Measurements from ENCODE around the gene ZBTB11. TPM values are rescaled to one million over a fixed set of nuclear protein-coding genes. Genes with fewer than 3 reads are reported as not detected.

ZBTB11 gene
- total RNA-seq, 1 experiment from 2014 or later, result 14.8 TPM

DNA sequence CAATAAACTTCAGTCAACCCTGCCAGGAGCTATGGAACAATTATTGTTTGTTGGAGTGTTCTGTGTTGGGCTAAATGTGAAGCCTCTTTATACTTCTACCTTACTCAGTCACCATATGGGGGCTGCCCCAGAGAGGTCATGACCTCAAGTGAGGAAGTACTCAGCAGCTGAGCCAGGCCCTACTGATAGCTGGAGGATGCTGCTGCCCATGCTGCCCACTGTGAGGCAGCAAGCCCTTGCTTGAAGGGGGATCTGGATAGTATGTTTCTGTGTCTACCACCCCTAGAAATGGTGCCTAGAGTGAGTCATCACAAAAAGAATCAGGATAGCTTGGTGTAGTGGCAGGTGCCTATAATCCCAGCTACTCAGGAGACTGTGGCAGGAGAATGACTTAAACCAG, 14.0 kb upstream of the ZBTB11 start:
- H3K27me3 Mint-ChIP-seq (ENCODE audit: low read depth), result peaks cover 1% of the 10 kb centered on the region; the same call in 1 of the 2 replicates
- H3K4ac ChIP-seq (ENCODE audit: low read depth, low read length), result no peak overlapping the region
- peaks cover 39 to 41% of the 10 kb centered on the region in 2 experiments for H3K4me1 Mint-ChIP-seq
- no peak overlapping the region for H3K4me2 ChIP-seq (ENCODE audit: insufficient read depth, insufficient read length, low read length)
- H3K27ac ChIP-seq (ENCODE audit: insufficient read length, low read depth, low read length), result no peak overlapping the region
- H2BK20ac ChIP-seq (ENCODE audit: low read depth, low read length, poor library complexity, severe bottlenecking), result no peak overlapping the region
- TF ChIP-seq, protein P1, sequence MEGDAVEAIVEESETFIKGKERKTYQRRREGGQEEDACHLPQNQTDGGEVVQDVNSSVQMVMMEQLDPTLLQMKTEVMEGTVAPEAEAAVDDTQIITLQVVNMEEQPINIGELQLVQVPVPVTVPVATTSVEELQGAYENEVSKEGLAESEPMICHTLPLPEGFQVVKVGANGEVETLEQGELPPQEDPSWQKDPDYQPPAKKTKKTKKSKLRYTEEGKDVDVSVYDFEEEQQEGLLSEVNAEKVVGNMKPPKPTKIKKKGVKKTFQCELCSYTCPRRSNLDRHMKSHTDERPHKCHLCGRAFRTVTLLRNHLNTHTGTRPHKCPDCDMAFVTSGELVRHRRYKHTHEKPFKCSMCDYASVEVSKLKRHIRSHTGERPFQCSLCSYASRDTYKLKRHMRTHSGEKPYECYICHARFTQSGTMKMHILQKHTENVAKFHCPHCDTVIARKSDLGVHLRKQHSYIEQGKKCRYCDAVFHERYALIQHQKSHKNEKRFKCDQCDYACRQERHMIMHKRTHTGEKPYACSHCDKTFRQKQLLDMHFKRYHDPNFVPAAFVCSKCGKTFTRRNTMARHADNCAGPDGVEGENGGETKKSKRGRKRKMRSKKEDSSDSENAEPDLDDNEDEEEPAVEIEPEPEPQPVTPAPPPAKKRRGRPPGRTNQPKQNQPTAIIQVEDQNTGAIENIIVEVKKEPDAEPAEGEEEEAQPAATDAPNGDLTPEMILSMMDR (conservative IDR thresholded peaks at IDR 0.05), result 0 out of 3 replicates have a peak, but pooled peaks have one; percentile 10
- H4K8ac ChIP-seq (replicated peaks; ENCODE audit: insufficient read length, low read depth, low read length), result no peak overlapping the region
- no peak overlapping the region for H2BK12ac ChIP-seq (ENCODE audit: insufficient read length, low read depth, low read length)
- no peak overlapping the region for H4K91ac ChIP-seq (ENCODE audit: insufficient read length, low read depth, low read length)
- no peak overlapping the region for H4K5ac ChIP-seq (ENCODE audit: insufficient read length, low read depth, low read length)
- H2AFZ ChIP-seq (ENCODE audit: low read length), result no peak overlapping the region
- H3K14ac ChIP-seq (ENCODE audit: insufficient read depth, low read length), result no peak overlapping the region
- no peak overlapping the region for H3K56ac ChIP-seq (ENCODE audit: insufficient read length, low read depth, low read length)
- no peak overlapping the region for H3T11ph ChIP-seq (ENCODE audit: low read length)
- H3K9me3 Mint-ChIP-seq, result no peaks in the 10 kb centered on the region
- no peaks in the 10 kb centered on the region for H3K27me3 ChIP-seq (ENCODE audit: insufficient read depth, low read length)
- no peak overlapping the region for H2BK15ac ChIP-seq (ENCODE audit: low read depth, low read length)
- no peaks in the 10 kb centered on the region for H3K4me1 ChIP-seq (ENCODE audit: insufficient read depth, low read length)
- H3K79me1 ChIP-seq (ENCODE audit: insufficient read depth, low read depth, low read length, poor library complexity, severe bottlenecking), result no peaks in the 10 kb centered on the region
- H3K23me2 ChIP-seq (ENCODE audit: insufficient read length, low read depth, low read length, poor library complexity, severe bottlenecking), result peaks cover under 1% of the 10 kb centered on the region
- H3K27ac Mint-ChIP-seq, result 0 out of 7 replicates have a peak overlapping the region, but pooled peaks of 1 of the 3 experiments have one; percentile 23
- H3K23ac ChIP-seq (ENCODE audit: insufficient read length, low read depth, low read length), result no peak overlapping the region
- no peak for DNase-seq
- H3K4me3 Mint-ChIP-seq, result no peak overlapping the region; a peak in 2 of 5 replicates
- no peak overlapping the region for H2BK5ac ChIP-seq (ENCODE audit: insufficient read length, low read length)
- H2BK120ac ChIP-seq (ENCODE audit: low read depth, low read length, poor library complexity, severe bottlenecking), result no peak overlapping the region
- H3K79me2 ChIP-seq (ENCODE audit: insufficient read depth, low read length), result peaks cover 4% of the 10 kb centered on the region; the same call in 1 of the 2 replicates
- H2AK5ac ChIP-seq (ENCODE audit: insufficient read length, low read length), result no peak overlapping the region
- no peak overlapping the region for H3K9ac ChIP-seq (ENCODE audit: extremely low read depth, insufficient read length, low read length)
- H4K20me1 ChIP-seq (ENCODE audit: control insufficient read depth, insufficient read depth, insufficient read length), result no peaks in the 10 kb centered on the region
- H3K36me3 Mint-ChIP-seq (ENCODE audit: insufficient read depth in 1 of 3, low read depth in 3 of 3), result peaks cover 5 to 6% (median 6%) of the 10 kb centered on the region in 3 experiments
- no peak overlapping the region for H3K18ac ChIP-seq (ENCODE audit: insufficient read length, low read depth, low read length)
- H3K9me3 ChIP-seq (ENCODE audit: control insufficient read depth, low read depth, low read length), result no peaks in the 10 kb centered on the region

Data from H9 (cell line).